ENCODE results near the gene TRAPPC14. TPM values are rescaled to one million over a fixed set of nuclear protein-coding genes. Genes with fewer than 3 reads are reported as not detected.
A peak's percentile ranks its signal among the peaks of the same experiment; 100 is the strongest.

Gene TRAPPC14
- total and polyA plus RNA-seq, 2 of the 8 experiments (the other 6 are each of a cell fraction or from before 2014, with no cell fraction given) = 11.9 to 22.1 TPM

DNA sequence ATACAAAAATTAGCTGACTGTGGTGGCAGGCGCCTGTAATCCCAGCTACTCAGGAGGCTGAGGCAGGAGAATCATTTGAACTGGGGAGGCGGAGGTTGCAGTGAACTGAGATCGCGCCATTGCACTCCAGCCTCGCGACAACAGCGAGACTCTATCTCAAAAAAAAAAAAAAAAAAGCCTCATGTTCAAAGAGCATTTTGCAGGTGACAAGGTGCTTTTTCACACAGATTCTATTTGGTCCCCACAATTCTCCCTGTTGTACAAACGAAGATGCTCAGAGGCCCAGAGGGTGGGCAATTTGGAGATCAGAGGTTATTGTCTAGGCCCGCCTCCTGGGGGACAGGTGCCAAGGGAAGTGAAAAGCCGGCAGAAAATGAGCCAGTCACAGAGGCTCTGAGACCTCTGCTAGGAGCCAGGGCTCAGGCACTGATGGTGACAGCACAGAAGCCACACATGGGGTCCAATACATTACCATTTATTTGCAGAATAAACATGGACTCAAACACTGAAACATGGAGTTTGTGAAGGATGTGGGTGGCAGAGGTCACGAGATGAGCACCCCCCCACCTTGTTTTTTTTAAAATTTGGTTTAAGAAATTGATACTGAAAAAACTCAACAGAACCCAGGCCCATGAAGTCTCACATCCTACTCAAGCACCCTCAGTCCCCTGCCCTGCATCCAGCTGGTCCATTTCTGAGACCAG is 10.8 kb upstream of the TRAPPC14 start:
- Histone ChIP-seq H3K23me2 (ENCODE audit: low read depth, low read length) (peaks cover 14% of the 10 kb centered on the region; the same call in 1 of the 2 replicates), H4K91ac (replicated peaks; ENCODE audit: insufficient read length, low read length) (no peak overlapping the region), H3K4me3 (ENCODE audit: extremely low read depth in 1 of 4, insufficient read depth in 2 of 4, low read depth in 3 of 4, low read length in 4 of 4) (peak overlapping the region in 1 of 4 experiments; percentile 65; a peak in 1 of 8 replicates), H3K9ac (replicated peaks in 1 of 4; ENCODE audit: extremely low read depth in 1 of 4, low read depth in 3 of 4, low read length in 3 of 4) (no peak overlapping the region), H2BK12ac (ENCODE audit: low read depth, low read length) (no peak overlapping the region), H4K5ac (ENCODE audit: insufficient read length, low read depth, low read length) (no peak overlapping the region), H3K27me3 (replicated peaks in 1 of 4; ENCODE audit: control insufficient read depth in 3 of 4, extremely low read depth in 1 of 4, insufficient read depth in 3 of 4, low read length in 3 of 4) (peaks cover 0 to 10% (median 2%) of the 10 kb centered on the region in 4 experiments; a peak in 1 of 7 replicates), H4K8ac (ENCODE audit: extremely low read depth, insufficient read depth, low read length) (no peak overlapping the region), H3K4ac (replicated peaks; ENCODE audit: insufficient read length, low read depth, low read length) (no peak overlapping the region), H3K23ac (ENCODE audit: insufficient read length) (no peak overlapping the region), H2AFZ (ENCODE audit: low read length) (no peak overlapping the region), H2BK15ac (ENCODE audit: low read length) (no peak overlapping the region), H3K18ac (ENCODE audit: extremely low read depth, low read length) (no peak overlapping the region), H3K27ac (ENCODE audit: low read depth, low read length) (no peak overlapping the region), H2BK5ac (ENCODE audit: low read depth, low read length) (no peak overlapping the region), H2BK20ac (ENCODE audit: low read length) (no peak overlapping the region), H3K4me2 (ENCODE audit: insufficient read depth in 1 of 2, low read depth in 2 of 2, low read length in 2 of 2) (peak overlapping the region; percentile 86 to 89; a peak in 2 of 4 replicates), H3K14ac (ENCODE audit: insufficient read length) (no peak overlapping the region), H3K79me1 (ENCODE audit: low read depth, low read length) (no peaks in the 10 kb centered on the region; the same call in none of the 2 replicates), H3K56ac (replicated peaks; ENCODE audit: insufficient read length, low read depth, low read length) (no peak overlapping the region), H3K79me2 (ENCODE audit: control insufficient read depth in 1 of 2, insufficient read depth in 2 of 2, low read length in 2 of 2) (no peaks in the 10 kb centered on the region), H3K4me1 (replicated peaks in 1 of 4; ENCODE audit: control insufficient read depth in 3 of 4, insufficient read depth in 4 of 4, low read length in 3 of 4) (peaks cover 11 to 27% (median 17%) of the 10 kb centered on the region in 4 experiments), H2BK120ac (replicated peaks; ENCODE audit: low read depth, low read length) (no peak overlapping the region), H2AK5ac (ENCODE audit: low read depth, low read length) (no peak overlapping the region), H3K9me3 (ENCODE audit: insufficient read depth in 2 of 2, low read depth in 1 of 2, low read length in 1 of 2) (no peaks in the 10 kb centered on the region), H4K20me1 (replicated peaks in 1 of 2; ENCODE audit: control insufficient read depth in 1 of 2, insufficient read depth in 2 of 2, low read length in 2 of 2) (peaks cover 0 to 6% of the 10 kb centered on the region in 2 experiments), H3K36me3 (ENCODE audit: control insufficient read depth in 2 of 4, insufficient read depth in 4 of 4, low read length in 3 of 4) (peaks cover 0 to 4% (median 0%) of the 10 kb centered on the region in 4 experiments; a peak in 2 of 8 replicates)
- POLR2A ChIA-PET (ENCODE audit: partially characterized antibody) = interaction anchor here (0.7 to 11.0 kb wide), 8 partner anchors 12 to 68 kb away, joined by 3 to 145 read pairs (median 7); partner anchors contain the start of genes AP4M1, MCM7 and TRAPPC14
- FAIRE-seq (no peak), DNase-seq (ENCODE audit: low read depth in 1 of 2, low spot score in 2 of 2) (no peak)
- CTCF ChIA-PET (ENCODE audit: partially characterized antibody) = interaction anchor here (0.6 to 11.2 kb wide), 7 partner anchors 11 to 540 kb away, joined by 3 to 94 read pairs (median 6); no protein-coding TSS in a partner anchor
- WGBS, 2 experiments (ENCODE audit: extremely low coverage in 1 of 2, insufficient coverage in 1 of 2, insufficient read length in 1 of 2, insufficient replicate concordance in 2 of 2, low coverage in 1 of 2, low lambda C conversion rate in 2 of 2, missing lambda C conversion rate in 1 of 2) = 83% methylated on average over 11 of the region's 11 CpGs; no CpG with 5 or more reads in 1 of the 2 experiments
- TF ChIP-seq SRF (IDR thresholded peaks at IDR 0.05; ENCODE audit: low read depth, low read length) = no peak
- TF ChIP-seq SIRT6 (IDR thresholded peaks at IDR 0.05; ENCODE audit: low read length) = no peak
- no peak for TF ChIP-seq HDAC6 (IDR thresholded peaks at IDR 0.05; ENCODE audit: low read depth, low read length)
- no peak for TF ChIP-seq BCL11A (IDR thresholded peaks at IDR 0.05; ENCODE audit: low read depth in 2 of 2, low read length in 2 of 2)
- TF ChIP-seq NANOG (IDR thresholded peaks at IDR 0.05; ENCODE audit: insufficient read depth, low read depth, low read length, poor library complexity, severe bottlenecking) = no peak
- TF ChIP-seq JUN (IDR thresholded peaks at IDR 0.05; ENCODE audit: low read depth, low read length) = no peak
- TF ChIP-seq CEBPB (IDR thresholded peaks at IDR 0.05; ENCODE audit: low read depth, low read length) = no peak
- TF ChIP-seq, protein P1, sequence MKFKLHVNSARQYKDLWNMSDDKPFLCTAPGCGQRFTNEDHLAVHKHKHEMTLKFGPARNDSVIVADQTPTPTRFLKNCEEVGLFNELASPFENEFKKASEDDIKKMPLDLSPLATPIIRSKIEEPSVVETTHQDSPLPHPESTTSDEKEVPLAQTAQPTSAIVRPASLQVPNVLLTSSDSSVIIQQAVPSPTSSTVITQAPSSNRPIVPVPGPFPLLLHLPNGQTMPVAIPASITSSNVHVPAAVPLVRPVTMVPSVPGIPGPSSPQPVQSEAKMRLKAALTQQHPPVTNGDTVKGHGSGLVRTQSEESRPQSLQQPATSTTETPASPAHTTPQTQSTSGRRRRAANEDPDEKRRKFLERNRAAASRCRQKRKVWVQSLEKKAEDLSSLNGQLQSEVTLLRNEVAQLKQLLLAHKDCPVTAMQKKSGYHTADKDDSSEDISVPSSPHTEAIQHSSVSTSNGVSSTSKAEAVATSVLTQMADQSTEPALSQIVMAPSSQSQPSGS (IDR thresholded peaks at IDR 0.05; ENCODE audit: low read length) = no peak
- no peak for TF ChIP-seq BACH1 (IDR thresholded peaks at IDR 0.05; ENCODE audit: low read length)
- TF ChIP-seq EP300 (IDR thresholded peaks at IDR 0.05; ENCODE audit: borderline replicate concordance in 1 of 2, low read depth in 2 of 2, low read length in 2 of 2) = no peak

Data from H1 (cell line).